Liver (tissue), 9 donors: ENCODE results near the gene CYP39A1. TPM values are rescaled to one million over a fixed set of nuclear protein-coding genes. Genes with fewer than 3 reads are reported as not detected.

ENCODE experiments used
- DNase-seq: peaks from one replicate; pipeline ENCODE4 v3.0.0-alpha.2; 2017; ENCODE audit warnings: low spot score
- H3K27ac ChIP-seq, 2 donors: one replicate each; pipeline ENCODE4 v1.7.0; 2013; ENCODE audit warnings: inconsistent platforms in 2 of 2, low read length in 2 of 2, control low read depth in 1 of 2, low read depth in 1 of 2, mild to moderate bottlenecking in 1 of 2
- H3K27me3 ChIP-seq, 4 donors: one replicate each; pipeline versions ENCODE4 v1.6.1 to v1.7.0; 2013; ENCODE audit warnings: low read length in 3 of 4, inconsistent platforms in 1 of 4, mild to moderate bottlenecking in 1 of 4, moderate library complexity in 1 of 4; ENCODE audit not compliant: control insufficient read depth in 4 of 4, insufficient read depth in 4 of 4
- H3K36me3 ChIP-seq, 4 donors: one replicate each; pipeline versions ENCODE4 v1.6.1 to v1.7.0; 2013; ENCODE audit warnings: low read length in 3 of 4, mild to moderate bottlenecking in 3 of 4, low read depth in 1 of 4, moderate library complexity in 1 of 4; ENCODE audit not compliant: control insufficient read depth in 4 of 4, insufficient read depth in 3 of 4
- H3K4me1 ChIP-seq, 4 donors: one replicate each; pipeline versions ENCODE4 v1.6.1 to v1.7.0; 2013; ENCODE audit warnings: low read length in 3 of 4, mild to moderate bottlenecking in 3 of 4, moderate library complexity in 1 of 4; ENCODE audit not compliant: control insufficient read depth in 4 of 4, insufficient read depth in 4 of 4
- H3K4me3 ChIP-seq, 3 donors: one replicate each; pipeline versions ENCODE4 v1.6.1 to v1.7.0; 2013; ENCODE audit warnings: low read length in 3 of 3, control low read depth in 1 of 3, low read depth in 1 of 3, mild to moderate bottlenecking in 1 of 3
- H3K9ac ChIP-seq, 2 donors: one replicate each; pipeline ENCODE4 v1.7.0; 2013; ENCODE audit warnings: low read length in 2 of 2, mild to moderate bottlenecking in 2 of 2, moderate library complexity in 2 of 2, control low read depth in 1 of 2, low read depth in 1 of 2
- H3K9me3 ChIP-seq, 4 donors: one replicate each; pipeline versions ENCODE4 v1.6.1 to v1.7.0; 2013; ENCODE audit warnings: low read length in 3 of 4; ENCODE audit not compliant: control insufficient read depth in 4 of 4
- ATF3 ChIP-seq: IDR thresholded peaks from 2 replicates; pipeline ENCODE4 v1.6.1; 2016; ENCODE audit warnings: antibody characterized with exemption
- EGR1 ChIP-seq, 2 donors: IDR thresholded peaks; 2 replicates each; pipeline ENCODE4 v1.6.1; 2016 to 2018; ENCODE audit warnings: antibody characterized with exemption in 2 of 2, low read depth in 2 of 2
- FOXA1 ChIP-seq: IDR thresholded peaks from 2 replicates; pipeline ENCODE4 v1.6.1; 2016; ENCODE audit warnings: antibody characterized with exemption
- FOXA2 ChIP-seq: IDR thresholded peaks from 2 replicates; pipeline ENCODE4 v1.6.1; 2016; ENCODE audit warnings: antibody characterized with exemption
- GABPA ChIP-seq, 2 donors: IDR thresholded peaks in 1 of 2; conservative IDR thresholded peaks in 1 of 2; 2 replicates each; pipeline ENCODE4 v1.6.1; 2016; ENCODE audit warnings: antibody characterized with exemption in 2 of 2, mild to moderate bottlenecking in 1 of 2, moderate library complexity in 1 of 2
- HNF4A ChIP-seq, 2 donors: conservative IDR thresholded peaks; 2 replicates each; pipeline ENCODE4 v1.6.1; 2016; ENCODE audit warnings: antibody characterized with exemption in 2 of 2, mild to moderate bottlenecking in 2 of 2
- HNF4G ChIP-seq: IDR thresholded peaks from 2 replicates; pipeline ENCODE4 v1.6.1; 2016; ENCODE audit warnings: antibody characterized with exemption
- JUND ChIP-seq, 2 donors: IDR thresholded peaks; 2 replicates each; pipeline ENCODE4 v1.6.1; 2016; ENCODE audit warnings: antibody characterized with exemption in 2 of 2
- MAX ChIP-seq: IDR thresholded peaks from 2 replicates; pipeline ENCODE4 v1.6.1; 2016; ENCODE audit warnings: antibody characterized with exemption
- NR2F2 ChIP-seq: IDR thresholded peaks from 2 replicates; pipeline ENCODE4 v1.6.1; 2016; ENCODE audit warnings: antibody characterized with exemption
- RAD21 ChIP-seq, 2 donors: IDR thresholded peaks; 2 replicates each; pipeline ENCODE4 v1.6.1; 2016; ENCODE audit warnings: antibody characterized with exemption in 2 of 2, mild to moderate bottlenecking in 2 of 2
- RXRA ChIP-seq, 2 donors: IDR thresholded peaks; 2 replicates each; pipeline ENCODE4 v1.6.1; 2017 to 2018; ENCODE audit warnings: antibody characterized with exemption in 2 of 2, mild to moderate bottlenecking in 1 of 2
- SP1 ChIP-seq: IDR thresholded peaks from 2 replicates; pipeline ENCODE4 v1.6.1; 2018; ENCODE audit warnings: antibody characterized with exemption, mild to moderate bottlenecking
- TAF1 ChIP-seq: conservative IDR thresholded peaks from 2 replicates; pipeline ENCODE4 v1.6.1; 2016; ENCODE audit warnings: antibody characterized with exemption, mild to moderate bottlenecking
- YY1 ChIP-seq: IDR thresholded peaks from 2 replicates; pipeline ENCODE4 v1.6.1; 2016; ENCODE audit warnings: antibody characterized with exemption, mild to moderate bottlenecking
- WGBS: extraction: QIAGEN DNeasy Blood & Tissue Kit; methylation state at CpG from one replicate; pipeline ENCODE4 v1.1.7; 2013; 5-methylcytosine and 5-hydroxymethylcytosine counted together
- polyA plus RNA-seq, 2 donors: library from polyadenylated mRNA; stranded (reverse) in 1 of 2; unstranded in 1 of 2; fragments of 200-250 nt in 1 of 2; fragments of >200 nt in 1 of 2; fragmentation: Nextera tagmentation in 1 of 2; extraction: Ambion mirVana in 1 of 2; gene quantifications; one replicate each; pipeline versions ENCODE4 v1.2.1 to v1.2.3, GENCODE V29; 2013 to 2015
- total RNA-seq, 2 donors: library from RNA; depleted of rRNA; stranded (reverse); fragments of >200 nt; gene quantifications; one replicate each; pipeline ENCODE4 v1.2.3, GENCODE V29; 2014
- TF ChIP-seq, protein P1 (sequence below): IDR thresholded peaks from 2 replicates; pipeline ENCODE4 v1.6.1; 2016; ENCODE audit warnings: antibody characterized with exemption
- TF ChIP-seq, protein P2 (sequence below): fragments of 150-350 bp; IDR thresholded peaks from 2 replicates; pipeline ENCODE4 v1.5.1; 2017; ENCODE audit warnings: improper control_type of control experiment, low read depth, low read length; ENCODE audit not compliant: missing input control
- donor health status: healthy.
- donor health status: healthy.
- donor health status: healthy.
- donor health status: healthy.
- donor health status: healthy.

CYP39A1 gene
- total and polyA plus RNA-seq, 4 donors: 10.8 to 29.8 (median 15.2) TPM

DNA sequence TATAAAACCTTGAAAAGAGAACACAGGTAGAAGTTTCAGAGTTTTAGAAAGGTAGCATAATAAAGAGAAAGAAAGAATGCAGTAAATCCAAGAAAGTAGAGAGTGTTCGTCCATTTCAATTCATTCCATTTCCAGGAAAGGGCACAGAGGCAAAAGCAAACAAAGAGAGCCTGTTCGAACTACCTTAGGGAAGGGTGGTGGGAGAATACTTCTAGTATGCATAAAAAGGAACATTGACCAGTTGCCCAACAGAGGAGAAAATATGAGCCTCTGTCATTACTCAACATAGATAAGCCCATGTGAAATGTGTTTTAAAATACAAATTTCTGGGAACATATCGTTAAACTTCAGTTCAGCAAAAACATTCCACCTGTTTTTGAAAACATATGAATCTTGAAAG, 60.6 kb downstream of the CYP39A1 start:
- H3K27ac ChIP-seq: no peak overlapping the region
- H3K4me3 ChIP-seq: no peak overlapping the region
- H3K4me1 ChIP-seq: no peaks in the 10 kb centered on the region
- peaks cover 0 to 13% (median 2%) of the 10 kb centered on the region in 4 donors for H3K36me3 ChIP-seq
- H3K9me3 ChIP-seq: peaks cover 0 to 10% (median 2%) of the 10 kb centered on the region in 4 donors
- WGBS: 38% methylated on average over 3 of the region's 3 CpGs
- no peak overlapping the region for H3K9ac ChIP-seq
- TF ChIP-seq HNF4G (no peak), HNF4A (conservative IDR thresholded peaks at IDR 0.05) (peak; percentile 8 to 25), SP1 (no peak), JUND (IDR thresholded peaks at IDR 0.05) (no peak), ATF3 (no peak), EGR1 (IDR thresholded peaks at IDR 0.05; ENCODE audit: low read depth in 2 of 2) (no peak), NR2F2 (no peak), TAF1 (no peak), YY1 (peak; percentile 14), RAD21 (IDR thresholded peaks at IDR 0.05) (peak in 1 of 2 donors; percentile 16), MAX (no peak), GABPA (IDR thresholded peaks at IDR 0.05 in 1 of 2, conservative IDR thresholded peaks at IDR 0.05 in 1 of 2) (no peak)
- TF ChIP-seq, protein P1, sequence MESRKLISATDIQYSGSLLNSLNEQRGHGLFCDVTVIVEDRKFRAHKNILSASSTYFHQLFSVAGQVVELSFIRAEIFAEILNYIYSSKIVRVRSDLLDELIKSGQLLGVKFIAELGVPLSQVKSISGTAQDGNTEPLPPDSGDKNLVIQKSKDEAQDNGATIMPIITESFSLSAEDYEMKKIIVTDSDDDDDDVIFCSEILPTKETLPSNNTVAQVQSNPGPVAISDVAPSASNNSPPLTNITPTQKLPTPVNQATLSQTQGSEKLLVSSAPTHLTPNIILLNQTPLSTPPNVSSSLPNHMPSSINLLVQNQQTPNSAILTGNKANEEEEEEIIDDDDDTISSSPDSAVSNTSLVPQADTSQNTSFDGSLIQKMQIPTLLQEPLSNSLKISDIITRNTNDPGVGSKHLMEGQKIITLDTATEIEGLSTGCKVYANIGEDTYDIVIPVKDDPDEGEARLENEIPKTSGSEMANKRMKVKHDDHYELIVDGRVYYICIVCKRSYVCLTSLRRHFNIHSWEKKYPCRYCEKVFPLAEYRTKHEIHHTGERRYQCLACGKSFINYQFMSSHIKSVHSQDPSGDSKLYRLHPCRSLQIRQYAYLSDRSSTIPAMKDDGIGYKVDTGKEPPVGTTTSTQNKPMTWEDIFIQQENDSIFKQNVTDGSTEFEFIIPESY: no peak
- TF ChIP-seq, protein P2, sequence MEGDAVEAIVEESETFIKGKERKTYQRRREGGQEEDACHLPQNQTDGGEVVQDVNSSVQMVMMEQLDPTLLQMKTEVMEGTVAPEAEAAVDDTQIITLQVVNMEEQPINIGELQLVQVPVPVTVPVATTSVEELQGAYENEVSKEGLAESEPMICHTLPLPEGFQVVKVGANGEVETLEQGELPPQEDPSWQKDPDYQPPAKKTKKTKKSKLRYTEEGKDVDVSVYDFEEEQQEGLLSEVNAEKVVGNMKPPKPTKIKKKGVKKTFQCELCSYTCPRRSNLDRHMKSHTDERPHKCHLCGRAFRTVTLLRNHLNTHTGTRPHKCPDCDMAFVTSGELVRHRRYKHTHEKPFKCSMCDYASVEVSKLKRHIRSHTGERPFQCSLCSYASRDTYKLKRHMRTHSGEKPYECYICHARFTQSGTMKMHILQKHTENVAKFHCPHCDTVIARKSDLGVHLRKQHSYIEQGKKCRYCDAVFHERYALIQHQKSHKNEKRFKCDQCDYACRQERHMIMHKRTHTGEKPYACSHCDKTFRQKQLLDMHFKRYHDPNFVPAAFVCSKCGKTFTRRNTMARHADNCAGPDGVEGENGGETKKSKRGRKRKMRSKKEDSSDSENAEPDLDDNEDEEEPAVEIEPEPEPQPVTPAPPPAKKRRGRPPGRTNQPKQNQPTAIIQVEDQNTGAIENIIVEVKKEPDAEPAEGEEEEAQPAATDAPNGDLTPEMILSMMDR: no peak
- DNase-seq: no peak
- H3K27me3 ChIP-seq: no peaks in the 10 kb centered on the region

- Histone ChIP-seq H3K4me1 (no peaks in the 10 kb centered on the region), H3K9ac (no peak overlapping the region), H3K9me3 (peaks cover 0 to 10% (median 2%) of the 10 kb centered on the region in 4 donors), H3K36me3 (peaks cover 0 to 14% (median 5%) of the 10 kb centered on the region in 4 donors), H3K27ac (no peak overlapping the region), H3K4me3 (no peak overlapping the region), H3K27me3 (no peaks in the 10 kb centered on the region)
- TF ChIP-seq RXRA (IDR thresholded peaks at IDR 0.05) (no peak), RAD21 (IDR thresholded peaks at IDR 0.05) (no peak), YY1 (no peak), SP1 (no peak), TAF1 (no peak), JUND (IDR thresholded peaks at IDR 0.05) (no peak), MAX (no peak), HNF4G (no peak), HNF4A (conservative IDR thresholded peaks at IDR 0.05) (no peak), FOXA2 (no peak), GABPA (IDR thresholded peaks at IDR 0.05 in 1 of 2, conservative IDR thresholded peaks at IDR 0.05 in 1 of 2) (no peak), NR2F2 (no peak), FOXA1 (no peak)
- DNase-seq: no peak
These were observed 61.9 kb downstream of the CYP39A1 start for GRCh38 chr6:46590765-46591164.
